Stomach (tissue), 4 donors: Measurements from ENCODE around the gene GALNT5.

ENCODE experiments used
- CTCF ChIP-seq, 7 experiments: fragments of 450-650 bp in 4 of 7; fragments of 200-600 bp in 3 of 7; sonication (generic) in 3 of 7; IDR thresholded peaks; one replicate each; pipeline ENCODE4 v1.5.1; 2016 to 2019; ENCODE audit warnings: antibody characterized with exemption in 7 of 7, control low read depth in 2 of 7, mild to moderate bottlenecking in 1 of 7
- EP300 ChIP-seq: sonication (generic); formaldehyde crosslinking; IDR thresholded peaks from one replicate; pipeline ENCODE4 v1.6.1; 2017; ENCODE audit warnings: antibody characterized with exemption
- POLR2A ChIP-seq, 4 donors: fragments of 450-650 bp; IDR thresholded peaks; one replicate each; pipeline ENCODE4 v1.6.1; 2016; ENCODE audit warnings: antibody characterized with exemption in 4 of 4, control low read depth in 2 of 4, mild to moderate bottlenecking in 1 of 4, moderate library complexity in 1 of 4

- TF ChIP-seq POLR2A (IDR thresholded peaks at IDR 0.05) (no peak), CTCF (IDR thresholded peaks at IDR 0.05) (no peak), EP300 (no peak)
Observed at GRCh38 chr2:157250836-157251235, 6.7 kb upstream of the GALNT5 start.
